Progenitor cell of endocrine pancreas (in vitro differentiated cells): ENCODE data around the gene HGS. TPM values are rescaled to one million over a fixed set of nuclear protein-coding genes. Genes with fewer than 3 reads are reported as not detected.

Source experiments
- DNase-seq: peaks from one replicate; pipeline ENCODE4 v3.0.0; 2021; ENCODE audit warnings: low spot score; ENCODE audit not compliant: unreplicated experiment
- H3K27ac Mint-ChIP-seq: 2 replicates; pipeline ENCODE4 v1.8.0; 2021; ENCODE audit warnings: mild to moderate bottlenecking, moderate library complexity, mixed read lengths
- H3K27me3 Mint-ChIP-seq: 2 replicates; pipeline ENCODE4 v1.8.0; 2021; ENCODE audit warnings: mixed read lengths
- H3K36me3 Mint-ChIP-seq: 2 replicates; pipeline ENCODE4 v1.8.0; 2022; ENCODE audit warnings: mixed read lengths; ENCODE audit not compliant: insufficient read depth
- H3K4me1 Mint-ChIP-seq: 2 replicates; pipeline ENCODE4 v1.8.0; 2021; ENCODE audit warnings: low read depth, mixed read lengths
- H3K4me3 Mint-ChIP-seq: 2 replicates; pipeline ENCODE4 v1.8.0; 2021; ENCODE audit warnings: low read depth, mild to moderate bottlenecking, moderate library complexity, mixed read lengths
- H3K9me3 Mint-ChIP-seq: 2 replicates; pipeline ENCODE4 v1.8.0; 2021; ENCODE audit warnings: low read depth, mixed read lengths
- total RNA-seq: library from RNA; stranded (reverse); gene quantifications from 2 replicates; pipeline ENCODE4 v1.2.1, GENCODE V29; 2021
- TF ChIP-seq, protein P1 (sequence below): fragments of 200-600 bp; sonication (generic); IDR thresholded peaks from one replicate; pipeline ENCODE4 v1.5.0; 2021; ENCODE audit warnings: antibody characterized with exemption, mild to moderate bottlenecking; ENCODE audit not compliant: unreplicated experiment

The HGS gene
- total RNA-seq, 1 donor from 2014 or later = 127 TPM

DNA sequence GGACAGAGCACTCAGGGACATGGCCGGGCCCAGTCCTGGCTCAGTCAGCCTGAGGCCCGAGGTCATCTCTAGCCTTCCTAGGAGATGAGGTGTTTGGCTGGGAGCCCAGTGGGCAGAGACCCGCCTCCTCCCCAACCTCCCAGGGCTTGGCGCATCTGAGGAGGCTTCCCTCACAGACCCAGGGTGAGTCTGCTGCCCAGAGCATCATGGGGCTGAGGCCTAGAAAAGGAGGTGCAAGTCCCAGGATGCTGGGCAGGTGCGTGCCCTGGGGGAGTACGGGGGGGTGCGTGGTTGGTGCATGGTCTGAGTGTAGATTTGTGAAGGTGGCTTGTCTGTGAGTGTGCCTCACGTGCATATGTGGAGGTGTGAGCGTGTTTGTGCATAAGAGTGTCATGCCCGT lies 32.1 kb upstream of the HGS start:
- Mint-ChIP-seq H3K4me1 (peaks cover 4% of the 10 kb centered on the region), H3K4me3 (no peak overlapping the region), H3K9me3 (no peaks in the 10 kb centered on the region), H3K36me3 (no peaks in the 10 kb centered on the region), H3K27ac (no peak overlapping the region), H3K27me3 (peaks cover 12% of the 10 kb centered on the region)
- no peak for DNase-seq
- TF ChIP-seq, protein P1, sequence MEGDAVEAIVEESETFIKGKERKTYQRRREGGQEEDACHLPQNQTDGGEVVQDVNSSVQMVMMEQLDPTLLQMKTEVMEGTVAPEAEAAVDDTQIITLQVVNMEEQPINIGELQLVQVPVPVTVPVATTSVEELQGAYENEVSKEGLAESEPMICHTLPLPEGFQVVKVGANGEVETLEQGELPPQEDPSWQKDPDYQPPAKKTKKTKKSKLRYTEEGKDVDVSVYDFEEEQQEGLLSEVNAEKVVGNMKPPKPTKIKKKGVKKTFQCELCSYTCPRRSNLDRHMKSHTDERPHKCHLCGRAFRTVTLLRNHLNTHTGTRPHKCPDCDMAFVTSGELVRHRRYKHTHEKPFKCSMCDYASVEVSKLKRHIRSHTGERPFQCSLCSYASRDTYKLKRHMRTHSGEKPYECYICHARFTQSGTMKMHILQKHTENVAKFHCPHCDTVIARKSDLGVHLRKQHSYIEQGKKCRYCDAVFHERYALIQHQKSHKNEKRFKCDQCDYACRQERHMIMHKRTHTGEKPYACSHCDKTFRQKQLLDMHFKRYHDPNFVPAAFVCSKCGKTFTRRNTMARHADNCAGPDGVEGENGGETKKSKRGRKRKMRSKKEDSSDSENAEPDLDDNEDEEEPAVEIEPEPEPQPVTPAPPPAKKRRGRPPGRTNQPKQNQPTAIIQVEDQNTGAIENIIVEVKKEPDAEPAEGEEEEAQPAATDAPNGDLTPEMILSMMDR = no peak

DNA sequence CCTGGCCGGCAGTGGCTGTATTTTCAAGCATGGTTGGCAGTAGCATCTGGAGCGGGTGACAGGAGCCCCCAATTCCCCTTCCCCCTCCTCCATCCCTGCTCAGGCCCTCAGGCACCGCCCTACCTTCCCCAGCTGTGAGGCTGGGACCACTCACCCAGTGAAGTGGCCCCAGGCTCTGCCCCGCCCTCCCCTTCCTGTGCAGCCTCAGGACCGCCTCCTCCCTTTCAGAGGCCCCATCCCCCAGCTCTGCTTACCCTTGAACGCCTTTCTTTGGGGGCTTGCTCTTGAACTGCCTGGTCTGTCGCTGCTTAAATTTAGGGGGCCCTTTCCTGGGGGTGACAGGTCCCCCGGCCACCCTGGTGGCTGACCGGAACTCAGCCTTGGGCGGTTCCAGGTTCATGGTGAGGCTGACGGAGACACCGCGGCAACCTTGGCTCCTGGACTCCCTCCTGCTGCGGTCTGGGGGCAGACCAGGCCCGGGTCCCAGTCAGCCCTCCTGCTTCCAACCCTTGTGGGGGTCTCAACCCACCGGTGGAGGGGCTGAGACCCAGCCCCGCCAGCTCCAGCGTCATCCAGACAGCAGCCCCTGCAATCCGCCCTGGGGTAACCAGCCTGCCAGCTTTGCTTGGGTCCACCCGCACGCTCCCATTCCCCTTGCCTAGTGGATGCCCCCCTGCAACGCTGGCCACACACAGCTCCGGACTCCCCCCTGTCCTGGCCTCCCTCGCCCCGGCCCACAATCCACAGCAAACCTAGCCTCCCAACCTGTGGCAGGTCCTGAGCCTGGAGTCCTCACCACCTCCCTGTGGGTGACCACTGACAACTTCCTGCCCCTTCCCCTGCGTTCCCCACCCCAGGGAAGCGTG lies 30.7 kb upstream of the HGS start:
- no peak for DNase-seq
- peaks cover 6% of the 10 kb centered on the region for H3K27me3 Mint-ChIP-seq
- no peak overlapping the region for H3K4me3 Mint-ChIP-seq
- TF ChIP-seq, protein P1 = no peak
- H3K36me3 Mint-ChIP-seq = no peaks in the 10 kb centered on the region
- no peaks in the 10 kb centered on the region for H3K9me3 Mint-ChIP-seq
- peaks cover 4% of the 10 kb centered on the region for H3K4me1 Mint-ChIP-seq
- H3K27ac Mint-ChIP-seq = no peak overlapping the region

DNA sequence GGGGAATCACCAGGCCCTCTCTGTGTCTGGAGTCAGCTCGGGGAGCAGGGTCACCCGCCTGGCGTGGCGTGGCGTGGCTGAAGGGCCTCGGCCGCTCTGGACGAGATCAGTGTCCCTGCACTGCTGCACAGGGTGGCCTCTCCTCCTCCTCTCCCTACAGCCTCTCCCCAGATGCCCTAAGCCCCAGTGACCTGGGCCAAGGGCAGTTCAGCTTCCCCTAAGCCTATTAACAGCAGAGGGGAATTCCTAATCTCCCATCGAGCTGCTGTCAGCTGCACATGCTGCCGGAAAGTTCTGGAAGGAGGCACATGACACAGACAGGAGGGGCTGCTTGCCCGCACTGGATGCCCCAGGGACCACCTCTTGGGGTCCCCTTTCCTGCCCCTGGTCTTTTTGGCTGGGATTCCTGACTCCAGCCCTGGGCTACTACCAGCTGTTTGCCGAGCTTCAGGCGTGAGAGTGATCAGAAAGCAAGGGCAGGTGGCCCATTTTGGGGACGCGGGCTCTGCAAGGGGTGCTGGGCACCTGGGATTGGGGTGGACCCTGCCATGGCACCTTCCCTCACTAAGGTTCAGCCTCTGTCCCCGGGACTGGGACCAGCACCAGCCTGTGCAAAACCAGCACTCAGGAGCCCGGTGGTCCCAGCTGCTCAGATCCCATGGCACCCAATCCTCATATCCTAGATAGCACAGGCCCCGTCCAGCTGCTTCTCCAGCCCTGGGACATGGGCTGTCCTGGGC lies 28.3 kb upstream of the HGS start:
- Mint-ChIP-seq H3K36me3 (no peaks in the 10 kb centered on the region), H3K4me1 (peaks cover 4% of the 10 kb centered on the region), H3K9me3 (no peaks in the 10 kb centered on the region), H3K27ac (no peak overlapping the region), H3K27me3 (peaks cover 6% of the 10 kb centered on the region), H3K4me3 (no peak overlapping the region)
- TF ChIP-seq, protein P1 = no peak
- no peak for DNase-seq

DNA sequence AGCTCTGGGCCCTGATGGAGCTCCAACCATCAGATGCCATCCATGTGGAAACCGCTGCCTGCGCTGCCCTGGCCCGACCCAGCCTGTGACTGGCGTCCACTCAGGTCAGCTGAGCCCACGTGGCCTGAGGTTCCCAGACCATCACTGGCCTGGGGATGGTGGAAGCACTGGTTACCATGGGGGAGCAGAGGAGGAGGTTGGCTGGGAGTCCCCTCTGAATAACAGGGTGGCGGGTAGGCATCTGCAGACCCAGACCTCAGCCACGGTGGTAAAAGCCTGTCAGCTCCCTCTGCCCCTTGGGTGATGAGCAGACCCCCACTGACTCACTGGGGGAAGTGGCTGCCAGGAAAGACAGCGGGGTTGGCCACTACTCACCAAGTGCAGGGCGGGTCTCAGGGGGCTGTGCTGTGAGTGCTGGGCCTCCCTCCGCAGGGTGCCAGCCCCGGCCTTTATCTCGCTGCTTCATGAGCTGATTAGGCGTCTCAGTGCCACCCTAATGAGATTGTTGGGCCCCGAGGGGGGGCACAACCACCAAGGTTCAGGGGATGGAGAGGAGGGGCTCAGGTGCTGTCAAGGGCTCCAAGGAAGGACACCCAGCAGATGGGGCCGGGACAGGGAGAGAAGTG lies 27.6 kb upstream of the HGS start, which contains the start of gene PDE6G:
Gene PDE6G, minus strand, starts transcription at position 425 of the 626 bp plus-strand sequence. CDS start 3,237 bp downstream, outside the sequence.
- no peaks in the 10 kb centered on the region for H3K9me3 Mint-ChIP-seq
- no peaks in the 10 kb centered on the region for H3K36me3 Mint-ChIP-seq
- peaks cover 6% of the 10 kb centered on the region for H3K27me3 Mint-ChIP-seq
- H3K4me1 Mint-ChIP-seq = peaks cover 4% of the 10 kb centered on the region
- no peak for DNase-seq
- no peak within 1 kb of the TSS for H3K4me3 Mint-ChIP-seq
- TF ChIP-seq, protein P1 = no peak
- H3K27ac Mint-ChIP-seq = no peak within 1 kb of the TSS

DNA sequence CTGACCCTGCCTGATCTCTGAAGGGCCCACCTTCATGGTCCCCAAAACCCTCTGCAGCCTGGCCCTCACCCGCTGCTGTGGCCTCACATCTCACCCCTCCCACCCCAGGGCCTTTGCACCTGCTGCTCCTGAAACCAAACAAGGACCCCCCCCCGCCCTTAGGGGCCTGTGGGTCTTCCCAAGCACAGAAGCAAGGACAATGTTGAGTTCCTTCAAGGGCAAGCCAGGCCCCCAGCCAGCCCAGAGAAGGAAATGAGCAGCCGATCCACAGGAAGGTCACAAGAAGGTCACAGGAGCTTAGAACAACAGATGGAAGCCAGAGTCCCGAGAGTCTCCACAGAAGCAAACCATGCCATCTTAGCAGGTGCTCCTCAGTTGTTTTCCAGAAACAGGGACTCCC lies 27.0 kb upstream of the HGS start:
- Mint-ChIP-seq H3K36me3 (no peaks in the 10 kb centered on the region), H3K27me3 (peaks cover 4% of the 10 kb centered on the region), H3K4me3 (no peak overlapping the region), H3K27ac (no peak overlapping the region), H3K4me1 (peaks cover 3% of the 10 kb centered on the region), H3K9me3 (no peaks in the 10 kb centered on the region)
- no peak for DNase-seq
- TF ChIP-seq, protein P1 = no peak
